ENCODE measurements around the gene SLC2A9. TPM values are rescaled to one million over a fixed set of nuclear protein-coding genes. Genes with fewer than 3 reads are reported as not detected.

The SLC2A9 gene
- total and polyA plus RNA-seq, 8 donors = 1.2 to 5.7 (median 2.4) TPM

GRCh38 chr4:10063544-10064300, 42.4 kb upstream of the SLC2A9 start:
- no peak overlapping the region for H3K4me3 ChIP-seq
- peak in 3 of 4 donors; percentile 22 to 38 (median 34) for TF ChIP-seq CTCF (IDR thresholded peaks at IDR 0.05)
- H3K27ac ChIP-seq = peak overlapping the region in 1 of 4 donors; percentile 33
- no peaks in the 10 kb centered on the region for H3K36me3 ChIP-seq
- FAIRE-seq (no peak), DNase-seq (peak in 3 of 6 donors; percentile 35 to 60 (median 40)), ATAC-seq (peak; percentile 81 to 98 (median 96))
- no peaks in the 10 kb centered on the region for H3K9me3 ChIP-seq
- 57% methylated on average over 9 of the region's 9 CpGs for WGBS, 2 donors
- H3K4me1 ChIP-seq = no peaks in the 10 kb centered on the region
- intact Hi-C loops (cut with DNase I) = no loop called here
- H3K27me3 ChIP-seq = no peaks in the 10 kb centered on the region

GRCh38 chr4:10061650-10062415, 40.5 kb upstream of the SLC2A9 start:
- ATAC-seq = no peak
- no peaks in the 10 kb centered on the region for H3K4me1 ChIP-seq
- no peaks in the 10 kb centered on the region for H3K36me3 ChIP-seq
- no peak for DNase-seq
- WGBS, 2 donors = 87 to 89% methylated on average over 3 of the region's 3 CpGs
- no peak overlapping the region for H3K27ac ChIP-seq
- intact Hi-C loops (cut with DNase I) = no loop called here
- FAIRE-seq = no peak
- H3K27me3 ChIP-seq = no peaks in the 10 kb centered on the region
- TF ChIP-seq CTCF (IDR thresholded peaks at IDR 0.05) = no peak
- no peak overlapping the region for H3K4me3 ChIP-seq
- no peaks in the 10 kb centered on the region for H3K9me3 ChIP-seq

GRCh38 chr4:10058371-10058770, 37.1 kb upstream of the SLC2A9 start:
- Histone ChIP-seq H3K27ac (no peak overlapping the region), H3K36me3 (no peaks in the 10 kb centered on the region), H3K27me3 (no peaks in the 10 kb centered on the region), H3K4me1 (no peaks in the 10 kb centered on the region), H3K4me3 (no peak overlapping the region), H3K9me3 (no peaks in the 10 kb centered on the region)
- no peak for FAIRE-seq
- 90 to 94% methylated on average over 7 of the region's 7 CpGs for WGBS, 2 donors
- intact Hi-C loops (cut with DNase I) = no loop called here
- TF ChIP-seq CTCF (IDR thresholded peaks at IDR 0.05) = no peak
- ATAC-seq = no peak
- no peak for DNase-seq

GRCh38 chr4:10057023-10057395, 35.7 kb upstream of the SLC2A9 start:
- TF ChIP-seq CTCF (IDR thresholded peaks at IDR 0.05) = no peak
- no peak overlapping the region for H3K4me3 ChIP-seq
- no peak for FAIRE-seq
- intact Hi-C loops (cut with DNase I) = no loop called here
- no peak for ATAC-seq
- H3K36me3 ChIP-seq = no peaks in the 10 kb centered on the region
- H3K9me3 ChIP-seq = no peaks in the 10 kb centered on the region
- 40 to 49% methylated on average over 4 of the region's 4 CpGs for WGBS, 2 donors
- no peak for DNase-seq
- peak overlapping the region; percentile 44 to 61 (median 54) for H3K27ac ChIP-seq
- no peaks in the 10 kb centered on the region for H3K27me3 ChIP-seq
- no peaks in the 10 kb centered on the region for H3K4me1 ChIP-seq

All from pancreas (tissue), 10 donors.